ENCODE measurements around the gene TMEM52B. TPM values are rescaled to one million over a fixed set of nuclear protein-coding genes. Genes with fewer than 3 reads are reported as not detected.
A peak's percentile ranks its signal among the peaks of the same experiment; 100 is the strongest.

TMEM52B gene
- total and polyA plus RNA-seq, 4 donors: 0.83 to 2.7 (median 1.9) TPM

- H3K27me3 ChIP-seq (ENCODE audit: control insufficient read depth, insufficient read depth, low read length): no peaks in the 10 kb centered on the region
- H3K4me3 ChIP-seq (ENCODE audit: low read depth, low read length): no peak overlapping the region
- WGBS (ENCODE audit: insufficient coverage): no CpG with 5 or more reads among the region's 2 CpGs
- H3K9me3 ChIP-seq (ENCODE audit: control insufficient read depth, insufficient read depth, low read length): no peaks in the 10 kb centered on the region
- DNase-seq (ENCODE audit: low read depth in 4 of 6, low spot score in 6 of 6): no peak
- no peak overlapping the region for H3K27ac ChIP-seq (ENCODE audit: low read depth, low read length)
- no peaks in the 10 kb centered on the region for H3K36me3 ChIP-seq (ENCODE audit: control insufficient read depth, insufficient read depth, low read length)
- H3K4me1 ChIP-seq (ENCODE audit: control insufficient read depth, insufficient read depth, low read length): peaks cover 10% of the 10 kb centered on the region
Observed at GRCh38 chr12:10151621-10152020, 27.2 kb upstream of the TMEM52B start.

DNA sequence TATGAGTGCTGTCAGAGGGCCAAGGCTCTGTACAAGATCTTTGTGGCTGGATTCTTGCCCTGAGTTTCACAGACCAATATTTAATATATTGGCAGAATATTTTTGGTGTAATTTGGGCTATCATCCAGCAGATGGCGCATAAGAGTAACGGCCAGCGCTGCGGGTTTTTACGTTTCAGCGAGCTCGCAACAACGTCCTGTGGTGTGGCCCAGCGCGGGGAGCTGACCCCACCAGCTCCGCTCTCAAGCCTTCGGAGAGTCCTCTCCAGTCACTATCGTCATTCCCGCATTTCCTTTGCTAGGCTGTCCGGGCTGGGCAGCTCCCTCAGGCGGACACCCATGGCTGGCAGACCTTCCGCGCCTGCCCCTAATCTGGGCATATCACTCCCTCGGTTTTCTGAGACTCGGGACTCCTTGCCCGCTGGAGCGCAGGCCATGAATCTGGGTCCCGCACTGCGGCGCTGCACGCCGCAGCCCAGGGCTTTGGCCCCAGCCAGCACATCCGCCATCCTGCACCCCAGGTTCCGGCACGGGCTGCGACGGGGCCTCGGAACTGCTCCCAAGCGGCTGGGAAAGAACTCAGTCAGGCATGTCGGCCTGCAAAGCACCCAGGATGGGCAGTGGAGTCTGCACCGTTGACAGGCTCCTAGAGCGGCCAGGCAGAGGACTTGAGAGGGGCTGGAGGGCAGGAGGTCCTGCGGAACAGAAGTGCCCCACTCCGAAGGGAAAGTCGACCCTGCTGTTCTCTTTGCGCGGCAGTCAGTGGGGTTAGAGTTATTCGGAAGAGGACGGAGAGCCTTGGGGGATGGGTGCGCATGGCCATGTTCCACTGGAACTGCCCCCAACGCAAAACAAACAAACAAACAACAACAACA, 25.3 kb upstream of the TMEM52B start:
- H3K27ac ChIP-seq (ENCODE audit: low read depth, low read length): peak overlapping the region; percentile 87
- H3K4me1 ChIP-seq (ENCODE audit: control insufficient read depth, insufficient read depth, low read length): peaks cover 10% of the 10 kb centered on the region
- H3K27me3 ChIP-seq (ENCODE audit: control insufficient read depth, insufficient read depth, low read length): no peaks in the 10 kb centered on the region
- peak overlapping the region; percentile 75 for H3K4me3 ChIP-seq (ENCODE audit: low read depth, low read length)
- H3K36me3 ChIP-seq (ENCODE audit: control insufficient read depth, insufficient read depth, low read length): no peaks in the 10 kb centered on the region
- peak; percentile 47 to 92 (median 66) for DNase-seq (ENCODE audit: low read depth in 4 of 6, low spot score in 6 of 6)
- WGBS (ENCODE audit: insufficient coverage): under 1% methylated on average over 40 of the region's 46 CpGs
- no peaks in the 10 kb centered on the region for H3K9me3 ChIP-seq (ENCODE audit: control insufficient read depth, insufficient read depth, low read length)

GRCh38 chr12:10154145-10154496, 24.7 kb upstream of the TMEM52B start:
- no peak for DNase-seq (ENCODE audit: low read depth in 4 of 6, low spot score in 6 of 6)
- H3K27ac ChIP-seq (ENCODE audit: low read depth, low read length): peak overlapping the region; percentile 87
- WGBS (ENCODE audit: insufficient coverage): 67% methylated on average over 3 of the region's 6 CpGs
- peak overlapping the region; percentile 75 for H3K4me3 ChIP-seq (ENCODE audit: low read depth, low read length)
- no peaks in the 10 kb centered on the region for H3K27me3 ChIP-seq (ENCODE audit: control insufficient read depth, insufficient read depth, low read length)
- H3K9me3 ChIP-seq (ENCODE audit: control insufficient read depth, insufficient read depth, low read length): no peaks in the 10 kb centered on the region
- no peaks in the 10 kb centered on the region for H3K36me3 ChIP-seq (ENCODE audit: control insufficient read depth, insufficient read depth, low read length)
- H3K4me1 ChIP-seq (ENCODE audit: control insufficient read depth, insufficient read depth, low read length): peaks cover 10% of the 10 kb centered on the region

DNA sequence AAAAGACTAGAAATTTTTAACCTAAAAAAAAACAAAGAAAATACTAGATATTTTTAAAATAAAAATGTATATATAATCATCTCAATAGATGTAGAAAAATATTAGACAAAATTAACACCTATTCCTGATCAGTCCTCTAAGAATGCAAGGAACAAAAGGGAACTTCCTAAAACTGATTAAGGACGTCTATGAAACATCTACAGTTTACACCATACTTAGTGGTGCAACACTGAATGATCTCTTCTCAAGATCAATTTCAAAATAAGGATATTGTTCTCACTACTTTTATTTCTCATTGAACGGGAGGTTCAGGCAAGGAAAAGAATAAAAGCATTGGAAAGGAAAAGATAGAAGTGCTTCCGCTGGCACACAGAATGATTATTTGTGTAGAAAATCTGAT, 22.9 kb upstream of the TMEM52B start:
- no CpG with 5 or more reads among the region's 3 CpGs for WGBS (ENCODE audit: insufficient coverage)
- Histone ChIP-seq H3K4me1 (ENCODE audit: control insufficient read depth, insufficient read depth, low read length) (peaks cover 10% of the 10 kb centered on the region), H3K36me3 (ENCODE audit: control insufficient read depth, insufficient read depth, low read length) (no peaks in the 10 kb centered on the region), H3K27me3 (ENCODE audit: control insufficient read depth, insufficient read depth, low read length) (no peaks in the 10 kb centered on the region), H3K27ac (ENCODE audit: low read depth, low read length) (no peak overlapping the region), H3K4me3 (ENCODE audit: low read depth, low read length) (no peak overlapping the region), H3K9me3 (ENCODE audit: control insufficient read depth, insufficient read depth, low read length) (no peaks in the 10 kb centered on the region)
- DNase-seq (ENCODE audit: low read depth in 4 of 6, low spot score in 6 of 6): no peak

GRCh38 chr12:10158406-10158805, 20.4 kb upstream of the TMEM52B start:
- Histone ChIP-seq H3K36me3 (ENCODE audit: control insufficient read depth, insufficient read depth, low read length) (no peaks in the 10 kb centered on the region), H3K27me3 (ENCODE audit: control insufficient read depth, insufficient read depth, low read length) (no peaks in the 10 kb centered on the region), H3K4me3 (ENCODE audit: low read depth, low read length) (no peak overlapping the region), H3K9me3 (ENCODE audit: control insufficient read depth, insufficient read depth, low read length) (no peaks in the 10 kb centered on the region), H3K4me1 (ENCODE audit: control insufficient read depth, insufficient read depth, low read length) (peaks cover 8% of the 10 kb centered on the region), H3K27ac (ENCODE audit: low read depth, low read length) (no peak overlapping the region)
- DNase-seq (ENCODE audit: low read depth in 4 of 6, low spot score in 6 of 6): no peak
- WGBS (ENCODE audit: insufficient coverage): no CpG with 5 or more reads among the region's 2 CpGs

GRCh38 chr12:10159280-10159679, 19.6 kb upstream of the TMEM52B start:
- no peak overlapping the region for H3K4me3 ChIP-seq (ENCODE audit: low read depth, low read length)
- no peaks in the 10 kb centered on the region for H3K9me3 ChIP-seq (ENCODE audit: control insufficient read depth, insufficient read depth, low read length)
- no CpG with 5 or more reads among the region's 3 CpGs for WGBS (ENCODE audit: insufficient coverage)
- no peak overlapping the region for H3K27ac ChIP-seq (ENCODE audit: low read depth, low read length)
- no peaks in the 10 kb centered on the region for H3K27me3 ChIP-seq (ENCODE audit: control insufficient read depth, insufficient read depth, low read length)
- DNase-seq (ENCODE audit: low read depth in 4 of 6, low spot score in 6 of 6): no peak
- H3K4me1 ChIP-seq (ENCODE audit: control insufficient read depth, insufficient read depth, low read length): no peaks in the 10 kb centered on the region
- no peaks in the 10 kb centered on the region for H3K36me3 ChIP-seq (ENCODE audit: control insufficient read depth, insufficient read depth, low read length)

DNA sequence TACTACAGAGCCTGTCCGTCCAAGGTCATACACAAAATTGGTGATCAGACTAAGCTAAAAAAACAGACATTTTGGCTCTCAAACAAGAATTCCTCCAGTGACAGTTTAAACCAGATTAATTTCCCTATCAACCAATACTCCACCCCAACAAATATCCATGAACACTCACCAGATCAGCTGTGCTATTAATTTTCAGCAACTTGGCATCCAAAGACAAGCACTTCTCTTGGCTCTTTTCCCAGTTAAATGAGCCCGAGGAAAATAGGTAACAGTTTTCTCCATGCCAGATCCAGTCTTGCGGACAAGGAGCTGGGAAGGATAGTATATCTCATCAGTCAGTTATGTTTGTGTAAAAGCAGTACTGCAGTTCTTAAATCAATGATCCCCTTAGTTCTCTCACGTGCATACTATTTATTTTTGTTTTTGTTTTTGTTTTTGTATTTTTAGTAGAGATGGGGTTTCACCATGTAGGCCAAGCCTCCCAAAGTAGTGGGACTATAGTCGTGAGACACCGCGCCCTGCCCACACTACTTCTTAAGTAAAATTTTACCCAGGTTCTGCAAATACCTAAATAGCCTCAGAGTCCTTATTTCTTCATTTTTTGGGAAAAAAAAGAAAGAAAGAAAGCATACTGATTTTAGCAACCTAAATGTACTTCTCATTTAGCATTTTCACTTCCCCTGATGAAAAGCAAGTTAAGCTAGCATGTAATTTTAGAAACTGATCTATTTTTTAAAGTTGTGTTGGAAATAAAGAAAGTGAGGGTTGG, 18.0 kb upstream of the TMEM52B start:
- no peak overlapping the region for H3K27ac ChIP-seq (ENCODE audit: low read depth, low read length)
- DNase-seq (ENCODE audit: low read depth in 4 of 6, low spot score in 6 of 6): peak in 2 of 6 donors; percentile 9 to 36

GRCh38 chr12:10163084-10163483, 15.7 kb upstream of the TMEM52B start:
- no peak for DNase-seq (ENCODE audit: low read depth in 4 of 6, low spot score in 6 of 6)
- H3K36me3 ChIP-seq (ENCODE audit: control insufficient read depth, insufficient read depth, low read length): no peaks in the 10 kb centered on the region
- no peaks in the 10 kb centered on the region for H3K4me1 ChIP-seq (ENCODE audit: control insufficient read depth, insufficient read depth, low read length)
- H3K4me3 ChIP-seq (ENCODE audit: low read depth, low read length): no peak overlapping the region
- H3K27me3 ChIP-seq (ENCODE audit: control insufficient read depth, insufficient read depth, low read length): no peaks in the 10 kb centered on the region
- no peaks in the 10 kb centered on the region for H3K9me3 ChIP-seq (ENCODE audit: control insufficient read depth, insufficient read depth, low read length)
- H3K27ac ChIP-seq (ENCODE audit: low read depth, low read length): no peak overlapping the region
- WGBS (ENCODE audit: insufficient coverage): no CpG with 5 or more reads among the region's 3 CpGs

More for the DNA sequence above, 18.0 kb upstream of the TMEM52B start:
- WGBS (ENCODE audit: insufficient coverage): 78% methylated on average over 1 of the region's 7 CpGs
- H3K4me3 ChIP-seq (ENCODE audit: low read depth, low read length): no peak overlapping the region
- no peaks in the 10 kb centered on the region for H3K9me3 ChIP-seq (ENCODE audit: control insufficient read depth, insufficient read depth, low read length)
- no peaks in the 10 kb centered on the region for H3K27me3 ChIP-seq (ENCODE audit: control insufficient read depth, insufficient read depth, low read length)
- H3K4me1 ChIP-seq (ENCODE audit: control insufficient read depth, insufficient read depth, low read length): no peaks in the 10 kb centered on the region
- H3K36me3 ChIP-seq (ENCODE audit: control insufficient read depth, insufficient read depth, low read length): no peaks in the 10 kb centered on the region

GRCh38 chr12:10165421-10165820, 13.4 kb upstream of the TMEM52B start:
- Histone ChIP-seq H3K9me3 (ENCODE audit: control insufficient read depth, insufficient read depth, low read length) (no peaks in the 10 kb centered on the region), H3K36me3 (ENCODE audit: control insufficient read depth, insufficient read depth, low read length) (no peaks in the 10 kb centered on the region), H3K4me1 (ENCODE audit: control insufficient read depth, insufficient read depth, low read length) (no peaks in the 10 kb centered on the region), H3K27ac (ENCODE audit: low read depth, low read length) (no peak overlapping the region), H3K27me3 (ENCODE audit: control insufficient read depth, insufficient read depth, low read length) (no peaks in the 10 kb centered on the region), H3K4me3 (ENCODE audit: low read depth, low read length) (no peak overlapping the region)
- no CpG with 5 or more reads among the region's 1 CpG for WGBS (ENCODE audit: insufficient coverage)
- DNase-seq (ENCODE audit: low read depth in 4 of 6, low spot score in 6 of 6): no peak

All from spinal cord (tissue), 10 donors.